Liver (tissue), 9 donors: ENCODE measurements around the gene RAB17. TPM values are rescaled to one million over a fixed set of nuclear protein-coding genes. Genes with fewer than 3 reads are reported as not detected.

Source experiments
- DNase-seq: peaks from one replicate; pipeline ENCODE4 v3.0.0-alpha.2; 2017; ENCODE audit warnings: low spot score
- H3K27ac ChIP-seq, 2 donors: one replicate each; pipeline ENCODE4 v1.7.0; 2013; ENCODE audit warnings: inconsistent platforms in 2 of 2, low read length in 2 of 2, control low read depth in 1 of 2, low read depth in 1 of 2, mild to moderate bottlenecking in 1 of 2
- H3K27me3 ChIP-seq, 4 donors: one replicate each; pipeline versions ENCODE4 v1.6.1 to v1.7.0; 2013; ENCODE audit warnings: low read length in 3 of 4, inconsistent platforms in 1 of 4, mild to moderate bottlenecking in 1 of 4, moderate library complexity in 1 of 4; ENCODE audit not compliant: control insufficient read depth in 4 of 4, insufficient read depth in 4 of 4
- H3K36me3 ChIP-seq, 4 donors: one replicate each; pipeline versions ENCODE4 v1.6.1 to v1.7.0; 2013; ENCODE audit warnings: low read length in 3 of 4, mild to moderate bottlenecking in 3 of 4, low read depth in 1 of 4, moderate library complexity in 1 of 4; ENCODE audit not compliant: control insufficient read depth in 4 of 4, insufficient read depth in 3 of 4
- H3K4me1 ChIP-seq, 4 donors: one replicate each; pipeline versions ENCODE4 v1.6.1 to v1.7.0; 2013; ENCODE audit warnings: low read length in 3 of 4, mild to moderate bottlenecking in 3 of 4, moderate library complexity in 1 of 4; ENCODE audit not compliant: control insufficient read depth in 4 of 4, insufficient read depth in 4 of 4
- H3K4me3 ChIP-seq, 3 donors: one replicate each; pipeline versions ENCODE4 v1.6.1 to v1.7.0; 2013; ENCODE audit warnings: low read length in 3 of 3, control low read depth in 1 of 3, low read depth in 1 of 3, mild to moderate bottlenecking in 1 of 3
- H3K9ac ChIP-seq, 2 donors: one replicate each; pipeline ENCODE4 v1.7.0; 2013; ENCODE audit warnings: low read length in 2 of 2, mild to moderate bottlenecking in 2 of 2, moderate library complexity in 2 of 2, control low read depth in 1 of 2, low read depth in 1 of 2
- H3K9me3 ChIP-seq, 4 donors: one replicate each; pipeline versions ENCODE4 v1.6.1 to v1.7.0; 2013; ENCODE audit warnings: low read length in 3 of 4; ENCODE audit not compliant: control insufficient read depth in 4 of 4
- EGR1 ChIP-seq, 2 donors: IDR thresholded peaks; 2 replicates each; pipeline ENCODE4 v1.6.1; 2016 to 2018; ENCODE audit warnings: antibody characterized with exemption in 2 of 2, low read depth in 2 of 2
- FOXA1 ChIP-seq: IDR thresholded peaks from 2 replicates; pipeline ENCODE4 v1.6.1; 2016; ENCODE audit warnings: antibody characterized with exemption
- FOXA2 ChIP-seq: IDR thresholded peaks from 2 replicates; pipeline ENCODE4 v1.6.1; 2016; ENCODE audit warnings: antibody characterized with exemption
- GABPA ChIP-seq, 2 donors: IDR thresholded peaks in 1 of 2; conservative IDR thresholded peaks in 1 of 2; 2 replicates each; pipeline ENCODE4 v1.6.1; 2016; ENCODE audit warnings: antibody characterized with exemption in 2 of 2, mild to moderate bottlenecking in 1 of 2, moderate library complexity in 1 of 2
- HNF4A ChIP-seq, 2 donors: conservative IDR thresholded peaks; 2 replicates each; pipeline ENCODE4 v1.6.1; 2016; ENCODE audit warnings: antibody characterized with exemption in 2 of 2, mild to moderate bottlenecking in 2 of 2
- HNF4G ChIP-seq: IDR thresholded peaks from 2 replicates; pipeline ENCODE4 v1.6.1; 2016; ENCODE audit warnings: antibody characterized with exemption
- JUND ChIP-seq, 2 donors: IDR thresholded peaks; 2 replicates each; pipeline ENCODE4 v1.6.1; 2016; ENCODE audit warnings: antibody characterized with exemption in 2 of 2
- NR2F2 ChIP-seq: IDR thresholded peaks from 2 replicates; pipeline ENCODE4 v1.6.1; 2016; ENCODE audit warnings: antibody characterized with exemption
- RAD21 ChIP-seq, 2 donors: IDR thresholded peaks; 2 replicates each; pipeline ENCODE4 v1.6.1; 2016; ENCODE audit warnings: antibody characterized with exemption in 2 of 2, mild to moderate bottlenecking in 2 of 2
- RXRA ChIP-seq, 2 donors: IDR thresholded peaks; 2 replicates each; pipeline ENCODE4 v1.6.1; 2017 to 2018; ENCODE audit warnings: antibody characterized with exemption in 2 of 2, mild to moderate bottlenecking in 1 of 2
- SP1 ChIP-seq: IDR thresholded peaks from 2 replicates; pipeline ENCODE4 v1.6.1; 2018; ENCODE audit warnings: antibody characterized with exemption, mild to moderate bottlenecking
- TAF1 ChIP-seq: conservative IDR thresholded peaks from 2 replicates; pipeline ENCODE4 v1.6.1; 2016; ENCODE audit warnings: antibody characterized with exemption, mild to moderate bottlenecking
- YY1 ChIP-seq: IDR thresholded peaks from 2 replicates; pipeline ENCODE4 v1.6.1; 2016; ENCODE audit warnings: antibody characterized with exemption, mild to moderate bottlenecking
- WGBS: extraction: QIAGEN DNeasy Blood & Tissue Kit; methylation state at CpG from one replicate; pipeline ENCODE4 v1.1.7; 2013; 5-methylcytosine and 5-hydroxymethylcytosine counted together
- polyA plus RNA-seq, 2 donors: library from polyadenylated mRNA; stranded (reverse) in 1 of 2; unstranded in 1 of 2; fragments of 200-250 nt in 1 of 2; fragments of >200 nt in 1 of 2; fragmentation: Nextera tagmentation in 1 of 2; extraction: Ambion mirVana in 1 of 2; gene quantifications; one replicate each; pipeline versions ENCODE4 v1.2.1 to v1.2.3, GENCODE V29; 2013 to 2015
- total RNA-seq, 2 donors: library from RNA; depleted of rRNA; stranded (reverse); fragments of >200 nt; gene quantifications; one replicate each; pipeline ENCODE4 v1.2.3, GENCODE V29; 2014
- TF ChIP-seq, protein P1 (sequence below): IDR thresholded peaks from 2 replicates; pipeline ENCODE4 v1.6.1; 2016; ENCODE audit warnings: antibody characterized with exemption
- TF ChIP-seq, protein P2 (sequence below): fragments of 150-350 bp; IDR thresholded peaks from 2 replicates; pipeline ENCODE4 v1.5.1; 2017; ENCODE audit warnings: improper control_type of control experiment, low read depth, low read length; ENCODE audit not compliant: missing input control
- TF ChIP-seq, protein P3 (sequence below): IDR thresholded peaks from 2 replicates; pipeline ENCODE4 v1.6.1; 2016; ENCODE audit warnings: antibody characterized with exemption, mild to moderate bottlenecking
- TF ChIP-seq, protein P4 (sequence below): IDR thresholded peaks from 2 replicates; pipeline ENCODE4 v1.6.1; 2016; ENCODE audit warnings: antibody characterized with exemption
- TF ChIP-seq, protein P5 (sequence below): IDR thresholded peaks from 2 replicates; pipeline ENCODE4 v1.6.1; 2016; ENCODE audit warnings: antibody characterized with exemption
- donor health status: healthy.
- donor health status: healthy.
- donor health status: healthy.
- donor health status: healthy.
- donor health status: healthy.

Gene RAB17
- total and polyA plus RNA-seq, 4 donors, result 17.8 to 96.5 (median 74.9) TPM

DNA sequence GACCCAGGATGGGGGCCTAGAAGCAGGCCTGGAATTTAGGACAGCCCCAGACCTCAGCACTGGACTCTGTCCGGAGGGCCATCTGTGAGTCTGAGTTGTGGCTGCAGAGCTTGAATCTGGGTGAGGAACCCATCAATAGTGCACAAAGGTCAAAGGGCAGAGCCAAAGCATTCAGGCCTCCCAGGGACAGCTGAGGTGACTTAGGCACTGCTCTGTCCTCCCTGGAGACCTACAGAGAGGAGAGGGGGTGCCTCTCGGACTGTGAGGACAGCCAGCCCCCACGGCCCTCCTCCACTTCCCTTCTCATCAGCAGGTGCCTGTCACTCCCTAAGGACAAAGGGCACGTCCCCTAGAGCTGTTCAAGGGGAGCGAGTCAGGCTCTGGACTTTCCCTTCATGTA is 49.3 kb downstream of the RAB17 start:
- WGBS, result 45% methylated on average over 5 of the region's 5 CpGs
- Histone ChIP-seq H3K27ac (peak overlapping the region; percentile 34 to 69), H3K9ac (no peak overlapping the region), H3K36me3 (peaks cover 0 to 4% (median under 1%) of the 10 kb centered on the region in 4 donors), H3K4me3 (no peak overlapping the region), H3K9me3 (no peaks in the 10 kb centered on the region), H3K4me1 (peaks cover 11 to 31% (median 22%) of the 10 kb centered on the region in 4 donors), H3K27me3 (no peaks in the 10 kb centered on the region)
- TF ChIP-seq JUND (IDR thresholded peaks at IDR 0.05) (peak in 1 of 2 donors; percentile 45), NR2F2 (peak; percentile 83), FOXA1 (peak; percentile 11), YY1 (peak; percentile 54), EGR1 (IDR thresholded peaks at IDR 0.05; ENCODE audit: low read depth in 2 of 2) (no peak), RAD21 (IDR thresholded peaks at IDR 0.05) (peak in 1 of 2 donors; percentile 31), GABPA (IDR thresholded peaks at IDR 0.05 in 1 of 2, conservative IDR thresholded peaks at IDR 0.05 in 1 of 2) (no peak), RXRA (IDR thresholded peaks at IDR 0.05) (peak; percentile 92), HNF4G (peak; percentile 76), SP1 (peak; percentile 72), FOXA2 (no peak), TAF1 (no peak), HNF4A (conservative IDR thresholded peaks at IDR 0.05) (peak; percentile 89 to 93)
- TF ChIP-seq, protein P1, sequence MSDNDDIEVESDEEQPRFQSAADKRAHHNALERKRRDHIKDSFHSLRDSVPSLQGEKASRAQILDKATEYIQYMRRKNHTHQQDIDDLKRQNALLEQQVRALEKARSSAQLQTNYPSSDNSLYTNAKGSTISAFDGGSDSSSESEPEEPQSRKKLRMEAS, result no peak
- TF ChIP-seq, protein P2, sequence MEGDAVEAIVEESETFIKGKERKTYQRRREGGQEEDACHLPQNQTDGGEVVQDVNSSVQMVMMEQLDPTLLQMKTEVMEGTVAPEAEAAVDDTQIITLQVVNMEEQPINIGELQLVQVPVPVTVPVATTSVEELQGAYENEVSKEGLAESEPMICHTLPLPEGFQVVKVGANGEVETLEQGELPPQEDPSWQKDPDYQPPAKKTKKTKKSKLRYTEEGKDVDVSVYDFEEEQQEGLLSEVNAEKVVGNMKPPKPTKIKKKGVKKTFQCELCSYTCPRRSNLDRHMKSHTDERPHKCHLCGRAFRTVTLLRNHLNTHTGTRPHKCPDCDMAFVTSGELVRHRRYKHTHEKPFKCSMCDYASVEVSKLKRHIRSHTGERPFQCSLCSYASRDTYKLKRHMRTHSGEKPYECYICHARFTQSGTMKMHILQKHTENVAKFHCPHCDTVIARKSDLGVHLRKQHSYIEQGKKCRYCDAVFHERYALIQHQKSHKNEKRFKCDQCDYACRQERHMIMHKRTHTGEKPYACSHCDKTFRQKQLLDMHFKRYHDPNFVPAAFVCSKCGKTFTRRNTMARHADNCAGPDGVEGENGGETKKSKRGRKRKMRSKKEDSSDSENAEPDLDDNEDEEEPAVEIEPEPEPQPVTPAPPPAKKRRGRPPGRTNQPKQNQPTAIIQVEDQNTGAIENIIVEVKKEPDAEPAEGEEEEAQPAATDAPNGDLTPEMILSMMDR, result no peak
- TF ChIP-seq, protein P3, sequence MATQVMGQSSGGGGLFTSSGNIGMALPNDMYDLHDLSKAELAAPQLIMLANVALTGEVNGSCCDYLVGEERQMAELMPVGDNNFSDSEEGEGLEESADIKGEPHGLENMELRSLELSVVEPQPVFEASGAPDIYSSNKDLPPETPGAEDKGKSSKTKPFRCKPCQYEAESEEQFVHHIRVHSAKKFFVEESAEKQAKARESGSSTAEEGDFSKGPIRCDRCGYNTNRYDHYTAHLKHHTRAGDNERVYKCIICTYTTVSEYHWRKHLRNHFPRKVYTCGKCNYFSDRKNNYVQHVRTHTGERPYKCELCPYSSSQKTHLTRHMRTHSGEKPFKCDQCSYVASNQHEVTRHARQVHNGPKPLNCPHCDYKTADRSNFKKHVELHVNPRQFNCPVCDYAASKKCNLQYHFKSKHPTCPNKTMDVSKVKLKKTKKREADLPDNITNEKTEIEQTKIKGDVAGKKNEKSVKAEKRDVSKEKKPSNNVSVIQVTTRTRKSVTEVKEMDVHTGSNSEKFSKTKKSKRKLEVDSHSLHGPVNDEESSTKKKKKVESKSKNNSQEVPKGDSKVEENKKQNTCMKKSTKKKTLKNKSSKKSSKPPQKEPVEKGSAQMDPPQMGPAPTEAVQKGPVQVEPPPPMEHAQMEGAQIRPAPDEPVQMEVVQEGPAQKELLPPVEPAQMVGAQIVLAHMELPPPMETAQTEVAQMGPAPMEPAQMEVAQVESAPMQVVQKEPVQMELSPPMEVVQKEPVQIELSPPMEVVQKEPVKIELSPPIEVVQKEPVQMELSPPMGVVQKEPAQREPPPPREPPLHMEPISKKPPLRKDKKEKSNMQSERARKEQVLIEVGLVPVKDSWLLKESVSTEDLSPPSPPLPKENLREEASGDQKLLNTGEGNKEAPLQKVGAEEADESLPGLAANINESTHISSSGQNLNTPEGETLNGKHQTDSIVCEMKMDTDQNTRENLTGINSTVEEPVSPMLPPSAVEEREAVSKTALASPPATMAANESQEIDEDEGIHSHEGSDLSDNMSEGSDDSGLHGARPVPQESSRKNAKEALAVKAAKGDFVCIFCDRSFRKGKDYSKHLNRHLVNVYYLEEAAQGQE, result peak; percentile 29
- TF ChIP-seq, protein P4, sequence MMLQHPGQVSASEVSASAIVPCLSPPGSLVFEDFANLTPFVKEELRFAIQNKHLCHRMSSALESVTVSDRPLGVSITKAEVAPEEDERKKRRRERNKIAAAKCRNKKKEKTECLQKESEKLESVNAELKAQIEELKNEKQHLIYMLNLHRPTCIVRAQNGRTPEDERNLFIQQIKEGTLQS, result no peak
- TF ChIP-seq, protein P5, sequence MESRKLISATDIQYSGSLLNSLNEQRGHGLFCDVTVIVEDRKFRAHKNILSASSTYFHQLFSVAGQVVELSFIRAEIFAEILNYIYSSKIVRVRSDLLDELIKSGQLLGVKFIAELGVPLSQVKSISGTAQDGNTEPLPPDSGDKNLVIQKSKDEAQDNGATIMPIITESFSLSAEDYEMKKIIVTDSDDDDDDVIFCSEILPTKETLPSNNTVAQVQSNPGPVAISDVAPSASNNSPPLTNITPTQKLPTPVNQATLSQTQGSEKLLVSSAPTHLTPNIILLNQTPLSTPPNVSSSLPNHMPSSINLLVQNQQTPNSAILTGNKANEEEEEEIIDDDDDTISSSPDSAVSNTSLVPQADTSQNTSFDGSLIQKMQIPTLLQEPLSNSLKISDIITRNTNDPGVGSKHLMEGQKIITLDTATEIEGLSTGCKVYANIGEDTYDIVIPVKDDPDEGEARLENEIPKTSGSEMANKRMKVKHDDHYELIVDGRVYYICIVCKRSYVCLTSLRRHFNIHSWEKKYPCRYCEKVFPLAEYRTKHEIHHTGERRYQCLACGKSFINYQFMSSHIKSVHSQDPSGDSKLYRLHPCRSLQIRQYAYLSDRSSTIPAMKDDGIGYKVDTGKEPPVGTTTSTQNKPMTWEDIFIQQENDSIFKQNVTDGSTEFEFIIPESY, result no peak
- no peak for DNase-seq
